Inferior parietal cortex (tissue), 1 donor: ENCODE data around the gene CLIP3.
"Not testable (repeated sequence)": the region's sequence is repeated elsewhere in the genome, so short reads cannot be mapped to it uniquely, and the experiment has no call there.

Experiments
- DNase-seq: peaks from one replicate; pipeline ENCODE4 v3.0.0-alpha.2; 2016; ENCODE audit errors: extremely low spot score

The CLIP3 gene

GRCh38 chr19:35980997-35981396, 51.7 kb downstream of the CLIP3 start:
- not testable (repeated sequence) for DNase-seq

GRCh38 chr19:35978832-35979365, 53.8 kb downstream of the CLIP3 start:
- DNase-seq = no peak

GRCh38 chr19:35978271-35978670, 54.4 kb downstream of the CLIP3 start:
- DNase-seq = no peak

- DNase-seq = no peak
Observed at GRCh38 chr19:35977446-35978222, 55.0 kb downstream of the CLIP3 start.

- DNase-seq = no peak
Observed at GRCh38 chr19:35975608-35976214, 57.0 kb downstream of the CLIP3 start.

GRCh38 chr19:35973487-35973886, 59.2 kb downstream of the CLIP3 start:
- no peak for DNase-seq

- DNase-seq = no peak
Observed at GRCh38 chr19:35966771-35967170, 65.9 kb downstream of the CLIP3 start.
